ENCODE data around the gene SPINK4.

DNA sequence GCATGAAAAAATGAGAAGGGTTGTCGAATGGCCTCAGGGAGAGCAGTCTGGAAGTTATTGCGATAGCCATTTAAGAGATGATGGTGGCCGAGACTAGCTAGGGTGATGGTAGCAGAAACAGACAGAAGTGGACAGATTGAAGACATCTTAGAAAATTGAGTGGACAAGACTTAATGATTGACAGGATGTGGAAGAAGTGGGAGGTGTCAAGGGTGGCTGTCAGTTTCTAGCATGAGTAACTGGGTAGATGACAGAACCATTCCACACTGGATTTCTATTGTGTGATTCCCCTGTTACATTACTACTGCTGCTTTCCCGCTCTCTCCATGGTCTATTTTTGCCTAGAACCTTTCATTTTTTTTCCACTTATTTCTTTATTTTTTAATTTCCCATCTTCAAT is 37.5 kb downstream of the SPINK4 start:
- TF ChIP-seq, protein P1, sequence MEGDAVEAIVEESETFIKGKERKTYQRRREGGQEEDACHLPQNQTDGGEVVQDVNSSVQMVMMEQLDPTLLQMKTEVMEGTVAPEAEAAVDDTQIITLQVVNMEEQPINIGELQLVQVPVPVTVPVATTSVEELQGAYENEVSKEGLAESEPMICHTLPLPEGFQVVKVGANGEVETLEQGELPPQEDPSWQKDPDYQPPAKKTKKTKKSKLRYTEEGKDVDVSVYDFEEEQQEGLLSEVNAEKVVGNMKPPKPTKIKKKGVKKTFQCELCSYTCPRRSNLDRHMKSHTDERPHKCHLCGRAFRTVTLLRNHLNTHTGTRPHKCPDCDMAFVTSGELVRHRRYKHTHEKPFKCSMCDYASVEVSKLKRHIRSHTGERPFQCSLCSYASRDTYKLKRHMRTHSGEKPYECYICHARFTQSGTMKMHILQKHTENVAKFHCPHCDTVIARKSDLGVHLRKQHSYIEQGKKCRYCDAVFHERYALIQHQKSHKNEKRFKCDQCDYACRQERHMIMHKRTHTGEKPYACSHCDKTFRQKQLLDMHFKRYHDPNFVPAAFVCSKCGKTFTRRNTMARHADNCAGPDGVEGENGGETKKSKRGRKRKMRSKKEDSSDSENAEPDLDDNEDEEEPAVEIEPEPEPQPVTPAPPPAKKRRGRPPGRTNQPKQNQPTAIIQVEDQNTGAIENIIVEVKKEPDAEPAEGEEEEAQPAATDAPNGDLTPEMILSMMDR (IDR thresholded peaks at IDR 0.05; ENCODE audit: poor library complexity, severe bottlenecking), result no peak
- TF ChIP-seq POLR2AphosphoS5 (IDR thresholded peaks at IDR 0.05) (no peak), TAF1 (IDR thresholded peaks at IDR 0.05; ENCODE audit: low read depth) (no peak), EZH2 (IDR thresholded peaks at IDR 0.05; ENCODE audit: borderline replicate concordance, insufficient read depth, low read length, poor library complexity, severe bottlenecking) (no peak)
- TF ChIP-seq, protein P2, sequence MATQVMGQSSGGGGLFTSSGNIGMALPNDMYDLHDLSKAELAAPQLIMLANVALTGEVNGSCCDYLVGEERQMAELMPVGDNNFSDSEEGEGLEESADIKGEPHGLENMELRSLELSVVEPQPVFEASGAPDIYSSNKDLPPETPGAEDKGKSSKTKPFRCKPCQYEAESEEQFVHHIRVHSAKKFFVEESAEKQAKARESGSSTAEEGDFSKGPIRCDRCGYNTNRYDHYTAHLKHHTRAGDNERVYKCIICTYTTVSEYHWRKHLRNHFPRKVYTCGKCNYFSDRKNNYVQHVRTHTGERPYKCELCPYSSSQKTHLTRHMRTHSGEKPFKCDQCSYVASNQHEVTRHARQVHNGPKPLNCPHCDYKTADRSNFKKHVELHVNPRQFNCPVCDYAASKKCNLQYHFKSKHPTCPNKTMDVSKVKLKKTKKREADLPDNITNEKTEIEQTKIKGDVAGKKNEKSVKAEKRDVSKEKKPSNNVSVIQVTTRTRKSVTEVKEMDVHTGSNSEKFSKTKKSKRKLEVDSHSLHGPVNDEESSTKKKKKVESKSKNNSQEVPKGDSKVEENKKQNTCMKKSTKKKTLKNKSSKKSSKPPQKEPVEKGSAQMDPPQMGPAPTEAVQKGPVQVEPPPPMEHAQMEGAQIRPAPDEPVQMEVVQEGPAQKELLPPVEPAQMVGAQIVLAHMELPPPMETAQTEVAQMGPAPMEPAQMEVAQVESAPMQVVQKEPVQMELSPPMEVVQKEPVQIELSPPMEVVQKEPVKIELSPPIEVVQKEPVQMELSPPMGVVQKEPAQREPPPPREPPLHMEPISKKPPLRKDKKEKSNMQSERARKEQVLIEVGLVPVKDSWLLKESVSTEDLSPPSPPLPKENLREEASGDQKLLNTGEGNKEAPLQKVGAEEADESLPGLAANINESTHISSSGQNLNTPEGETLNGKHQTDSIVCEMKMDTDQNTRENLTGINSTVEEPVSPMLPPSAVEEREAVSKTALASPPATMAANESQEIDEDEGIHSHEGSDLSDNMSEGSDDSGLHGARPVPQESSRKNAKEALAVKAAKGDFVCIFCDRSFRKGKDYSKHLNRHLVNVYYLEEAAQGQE (IDR thresholded peaks at IDR 0.05; ENCODE audit: borderline replicate concordance), result no peak

Measured in neural cell (in vitro differentiated cells).